ENCODE data around the gene MAP4K5.

The MAP4K5 gene

GRCh38 chr14:50447461-50447860 is 84.9 kb downstream of the MAP4K5 start:
- no peak for ATAC-seq
- TF ChIP-seq ZNF70 (CRISPR knock-in tag; IDR thresholded peaks at IDR 0.05) (no peak), PATZ1 (CRISPR knock-in tag; IDR thresholded peaks at IDR 0.05; ENCODE audit: borderline replicate concordance) (no peak), BACH2 (CRISPR knock-in tag; IDR thresholded peaks at IDR 0.05; ENCODE audit: borderline replicate concordance) (no peak), CSDC2 (CRISPR knock-in tag; IDR thresholded peaks at IDR 0.05) (no peak), ISL1 (CRISPR knock-in tag; IDR thresholded peaks at IDR 0.05) (peak; percentile 81), ARNTL (CRISPR knock-in tag; IDR thresholded peaks at IDR 0.05; ENCODE audit: borderline replicate concordance, low read depth) (no peak), TOX (CRISPR knock-in tag; IDR thresholded peaks at IDR 0.05; ENCODE audit: borderline replicate concordance) (no peak)

- ATAC-seq, result no peak
- TF ChIP-seq ISL1 (CRISPR knock-in tag; IDR thresholded peaks at IDR 0.05) (peak; percentile 66), ZC3H10 (CRISPR knock-in tag; IDR thresholded peaks at IDR 0.05) (no peak), RARB (CRISPR knock-in tag; IDR thresholded peaks at IDR 0.05) (no peak), TCF4 (CRISPR knock-in tag; IDR thresholded peaks at IDR 0.05; ENCODE audit: borderline replicate concordance) (peak; percentile 45; the same call in 1 of the 2 replicates)
Observed at GRCh38 chr14:50434528-50434927, 97.8 kb downstream of the MAP4K5 start.

GRCh38 chr14:50432131-50432530 is 100.2 kb downstream of the MAP4K5 start:
- TF ChIP-seq OSR1 (CRISPR knock-in tag; IDR thresholded peaks at IDR 0.05), result no peak
- no peak for TF ChIP-seq CSDC2 (CRISPR knock-in tag; IDR thresholded peaks at IDR 0.05)
- TF ChIP-seq BACH2 (CRISPR knock-in tag; IDR thresholded peaks at IDR 0.05; ENCODE audit: borderline replicate concordance), result no peak
- no peak for TF ChIP-seq TOX (CRISPR knock-in tag; IDR thresholded peaks at IDR 0.05; ENCODE audit: borderline replicate concordance)
- no peak for TF ChIP-seq CREB5 (CRISPR knock-in tag; IDR thresholded peaks at IDR 0.05; ENCODE audit: low read depth)
- TF ChIP-seq ZNF565 (CRISPR knock-in tag; conservative IDR thresholded peaks at IDR 0.05; ENCODE audit: low read depth), result no peak
- TF ChIP-seq ZNF8 (CRISPR knock-in tag; IDR thresholded peaks at IDR 0.05), result no peak
- TF ChIP-seq PPARA (CRISPR knock-in tag; IDR thresholded peaks at IDR 0.05; ENCODE audit: borderline replicate concordance), result no peak
- no peak for TF ChIP-seq POU6F1 (CRISPR knock-in tag; IDR thresholded peaks at IDR 0.05; ENCODE audit: borderline replicate concordance, low read depth)
- TF ChIP-seq ZFP3 (CRISPR knock-in tag; IDR thresholded peaks at IDR 0.05), result no peak
- TF ChIP-seq PATZ1 (CRISPR knock-in tag; IDR thresholded peaks at IDR 0.05; ENCODE audit: borderline replicate concordance), result no peak
- TF ChIP-seq ISL1 (CRISPR knock-in tag; IDR thresholded peaks at IDR 0.05), result no peak
- TF ChIP-seq ESRRG (CRISPR knock-in tag; IDR thresholded peaks at IDR 0.05), result no peak
- TF ChIP-seq SNAI2 (CRISPR knock-in tag; IDR thresholded peaks at IDR 0.05), result no peak
- no peak for TF ChIP-seq RARB (CRISPR knock-in tag; IDR thresholded peaks at IDR 0.05)
- no peak for TF ChIP-seq TCF4 (CRISPR knock-in tag; IDR thresholded peaks at IDR 0.05; ENCODE audit: borderline replicate concordance)
- no peak for TF ChIP-seq ZNF70 (CRISPR knock-in tag; IDR thresholded peaks at IDR 0.05)
- no peak for ATAC-seq

GRCh38 chr14:50425816-50426215 is 106.6 kb downstream of the MAP4K5 start:
- TF ChIP-seq CREB5 (CRISPR knock-in tag; IDR thresholded peaks at IDR 0.05; ENCODE audit: low read depth), result no peak
- no peak for TF ChIP-seq POU6F1 (CRISPR knock-in tag; IDR thresholded peaks at IDR 0.05; ENCODE audit: borderline replicate concordance, low read depth)
- TF ChIP-seq ISL1 (CRISPR knock-in tag; IDR thresholded peaks at IDR 0.05), result no peak
- TF ChIP-seq TOX (CRISPR knock-in tag; IDR thresholded peaks at IDR 0.05; ENCODE audit: borderline replicate concordance), result no peak
- TF ChIP-seq ESRRG (CRISPR knock-in tag; IDR thresholded peaks at IDR 0.05), result no peak
- no peak for TF ChIP-seq PPARA (CRISPR knock-in tag; IDR thresholded peaks at IDR 0.05; ENCODE audit: borderline replicate concordance)
- TF ChIP-seq ARNTL (CRISPR knock-in tag; IDR thresholded peaks at IDR 0.05; ENCODE audit: borderline replicate concordance, low read depth), result no peak
- no peak for TF ChIP-seq SNAI2 (CRISPR knock-in tag; IDR thresholded peaks at IDR 0.05)
- TF ChIP-seq ZNF565 (CRISPR knock-in tag; conservative IDR thresholded peaks at IDR 0.05; ENCODE audit: low read depth), result no peak
- TF ChIP-seq ZNF8 (CRISPR knock-in tag; IDR thresholded peaks at IDR 0.05), result no peak
- TF ChIP-seq TCF4 (CRISPR knock-in tag; IDR thresholded peaks at IDR 0.05; ENCODE audit: borderline replicate concordance), result no peak
- no peak for TF ChIP-seq CSRNP3 (CRISPR knock-in tag; IDR thresholded peaks at IDR 0.05)
- TF ChIP-seq ZFP30 (CRISPR knock-in tag; IDR thresholded peaks at IDR 0.05), result no peak

More at GRCh38 chr14:50425816-50426215, 106.6 kb downstream of the MAP4K5 start:
- ATAC-seq, result peak; percentile 31; the same call in 2 of the 3 replicates
